Lower leg skin (tissue), 3 donors: Measurements from ENCODE around the gene TTC39B.

Experiments
- CTCF ChIP-seq, 3 donors: fragments of 450-650 bp; IDR thresholded peaks; one replicate each; pipeline ENCODE4 v1.5.1; 2016; ENCODE audit warnings: antibody characterized with exemption in 3 of 3, mild to moderate bottlenecking in 3 of 3, moderate library complexity in 2 of 3
- POLR2A ChIP-seq, 2 donors: fragments of 450-650 bp; IDR thresholded peaks; one replicate each; pipeline ENCODE4 v1.6.1; 2016 to 2017; ENCODE audit warnings: antibody characterized with exemption in 2 of 2, mild to moderate bottlenecking in 1 of 2, moderate library complexity in 1 of 2

- TF ChIP-seq CTCF (IDR thresholded peaks at IDR 0.05) (no peak), POLR2A (IDR thresholded peaks at IDR 0.05) (no peak)
Observed at GRCh38 chr9:15206903-15207696, 99.9 kb downstream of the TTC39B start.
